Subcutaneous adipose tissue (tissue), 4 donors: ENCODE data around the gene ADD2. TPM values are rescaled to one million over a fixed set of nuclear protein-coding genes. Genes with fewer than 3 reads are reported as not detected.

Experiments used
- CTCF ChIP-seq: fragments of 450-650 bp; IDR thresholded peaks from one replicate; pipeline ENCODE4 v1.5.1; 2016; ENCODE audit warnings: low read depth, mild to moderate bottlenecking, control low read depth, antibody characterized with exemption, moderate library complexity
- total RNA-seq, 4 donors: library from RNA; depleted of rRNA; stranded (reverse); fragments of >200 nt; gene quantifications; one replicate each; pipeline ENCODE4 v1.1.0, GENCODE V29; 2016

Gene ADD2
- total RNA-seq, 4 donors from 2014 or later: 0.75 to 2.9 (median 1.3) TPM

- TF ChIP-seq CTCF: no peak
These were observed 140.6 kb downstream of the ADD2 start for GRCh38 chr2:70627211-70627898.

- TF ChIP-seq CTCF: no peak
These were observed 141.6 kb downstream of the ADD2 start for GRCh38 chr2:70626254-70626990.

- TF ChIP-seq CTCF: no peak
These were observed 148.0 kb downstream of the ADD2 start for GRCh38 chr2:70620020-70620419.

GRCh38 chr2:70619167-70619566, 148.8 kb downstream of the ADD2 start:
- no peak for TF ChIP-seq CTCF

GRCh38 chr2:70616168-70616694, 151.8 kb downstream of the ADD2 start:
- TF ChIP-seq CTCF: no peak

- no peak for TF ChIP-seq CTCF
These were observed 152.8 kb downstream of the ADD2 start for GRCh38 chr2:70615222-70615621.

- TF ChIP-seq CTCF: no peak
These were observed 154.5 kb downstream of the ADD2 start for GRCh38 chr2:70613521-70613920.
